ENCODE measurements around the gene SLC35G6. TPM values are rescaled to one million over a fixed set of nuclear protein-coding genes. Genes with fewer than 3 reads are reported as not detected.
A peak's percentile ranks its signal among the peaks of the same experiment; 100 is the strongest.

SLC35G6 gene
- total RNA-seq, 1 donor from 2014 or later = not detected

GRCh38 chr17:7484067-7484918 lies 3.0 kb downstream of the SLC35G6 start, which contains the start of gene POLR2A:
TSS of gene POLR2A (plus strand) at chr17:7484366.
- no peaks in the 10 kb centered on the region for H3K27me3 ChIP-seq (ENCODE audit: control insufficient read depth in 3 of 3, insufficient read depth in 3 of 3, low read length in 3 of 3)
- no peaks in the 10 kb centered on the region for H3K9me3 ChIP-seq (ENCODE audit: control insufficient read depth in 3 of 3, low read length in 3 of 3)
- no peaks in the 10 kb centered on the region for H3K36me3 ChIP-seq (ENCODE audit: control insufficient read depth in 3 of 3, insufficient read depth in 3 of 3, low read length in 3 of 3)
- peak within 1 kb of the TSS; percentile 92 to 97 (median 97) for H3K4me3 ChIP-seq (ENCODE audit: low read length in 3 of 3)
- peak within 1 kb of the TSS; percentile 100 for H3K27ac ChIP-seq (ENCODE audit: low read depth, low read length)
- peaks cover 51 to 57% (median 55%) of the 10 kb centered on the region in 3 donors for H3K4me1 ChIP-seq (ENCODE audit: control insufficient read depth in 3 of 3, insufficient read depth in 3 of 3, low read length in 3 of 3)
- H3K9ac ChIP-seq (ENCODE audit: low read depth in 1 of 3, low read length in 3 of 3) = peak within 1 kb of the TSS; percentile 98 to 100 (median 99)

GRCh38 chr17:7484919-7485377 lies 3.7 kb downstream of the SLC35G6 start:
- peak overlapping the region; percentile 100 for H3K27ac ChIP-seq (ENCODE audit: low read depth, low read length)
- H3K9ac ChIP-seq (ENCODE audit: low read depth in 1 of 3, low read length in 3 of 3) = peak overlapping the region; percentile 85 to 98 (median 86)
- peaks cover 48 to 54% (median 54%) of the 10 kb centered on the region in 3 donors for H3K4me1 ChIP-seq (ENCODE audit: control insufficient read depth in 3 of 3, insufficient read depth in 3 of 3, low read length in 3 of 3)
- H3K27me3 ChIP-seq (ENCODE audit: control insufficient read depth in 3 of 3, insufficient read depth in 3 of 3, low read length in 3 of 3) = no peaks in the 10 kb centered on the region
- no peaks in the 10 kb centered on the region for H3K9me3 ChIP-seq (ENCODE audit: control insufficient read depth in 3 of 3, low read length in 3 of 3)
- no peaks in the 10 kb centered on the region for H3K36me3 ChIP-seq (ENCODE audit: control insufficient read depth in 3 of 3, insufficient read depth in 3 of 3, low read length in 3 of 3)
- peak overlapping the region; percentile 52 to 97 (median 81) for H3K4me3 ChIP-seq (ENCODE audit: low read length in 3 of 3)

- Histone ChIP-seq H3K27me3 (ENCODE audit: control insufficient read depth in 3 of 3, insufficient read depth in 3 of 3, low read length in 3 of 3) (no peaks in the 10 kb centered on the region), H3K27ac (ENCODE audit: low read depth, low read length) (no peak overlapping the region), H3K4me1 (ENCODE audit: control insufficient read depth in 3 of 3, insufficient read depth in 3 of 3, low read length in 3 of 3) (peaks cover 47 to 52% (median 50%) of the 10 kb centered on the region in 3 donors), H3K9ac (ENCODE audit: low read depth in 1 of 3, low read length in 3 of 3) (peak overlapping the region; percentile 0 to 57 (median 24)), H3K36me3 (ENCODE audit: control insufficient read depth in 3 of 3, insufficient read depth in 3 of 3, low read length in 3 of 3) (no peaks in the 10 kb centered on the region), H3K4me3 (ENCODE audit: low read length in 3 of 3) (peak overlapping the region; percentile 9 to 63 (median 54)), H3K9me3 (ENCODE audit: control insufficient read depth in 3 of 3, low read length in 3 of 3) (no peaks in the 10 kb centered on the region)
These were observed 4.9 kb downstream of the SLC35G6 start for GRCh38 chr17:7486181-7486580.

GRCh38 chr17:7490144-7490543 lies 8.9 kb downstream of the SLC35G6 start:
- peaks cover 28 to 43% (median 40%) of the 10 kb centered on the region in 3 donors for H3K4me1 ChIP-seq (ENCODE audit: control insufficient read depth in 3 of 3, insufficient read depth in 3 of 3, low read length in 3 of 3)

GRCh38 chr17:7491583-7491982 lies 10.3 kb downstream of the SLC35G6 start:
- Histone ChIP-seq H3K4me3 (ENCODE audit: low read length in 3 of 3) (no peak overlapping the region), H3K27ac (ENCODE audit: low read depth, low read length) (no peak overlapping the region), H3K27me3 (ENCODE audit: control insufficient read depth in 3 of 3, insufficient read depth in 3 of 3, low read length in 3 of 3) (no peaks in the 10 kb centered on the region), H3K36me3 (ENCODE audit: control insufficient read depth in 3 of 3, insufficient read depth in 3 of 3, low read length in 3 of 3) (peaks cover 8% of the 10 kb centered on the region in 3 donors), H3K4me1 (ENCODE audit: control insufficient read depth in 3 of 3, insufficient read depth in 3 of 3, low read length in 3 of 3) (peaks cover 25 to 33% (median 29%) of the 10 kb centered on the region in 3 donors), H3K9ac (ENCODE audit: low read depth in 1 of 3, low read length in 3 of 3) (no peak overlapping the region), H3K9me3 (ENCODE audit: control insufficient read depth in 3 of 3, low read length in 3 of 3) (no peaks in the 10 kb centered on the region)

More at GRCh38 chr17:7490144-7490543, 8.9 kb downstream of the SLC35G6 start:
- Histone ChIP-seq H3K27ac (ENCODE audit: low read depth, low read length) (no peak overlapping the region), H3K9ac (ENCODE audit: low read depth in 1 of 3, low read length in 3 of 3) (no peak overlapping the region), H3K4me3 (ENCODE audit: low read length in 3 of 3) (no peak overlapping the region), H3K9me3 (ENCODE audit: control insufficient read depth in 3 of 3, low read length in 3 of 3) (no peaks in the 10 kb centered on the region), H3K27me3 (ENCODE audit: control insufficient read depth in 3 of 3, insufficient read depth in 3 of 3, low read length in 3 of 3) (no peaks in the 10 kb centered on the region), H3K36me3 (ENCODE audit: control insufficient read depth in 3 of 3, insufficient read depth in 3 of 3, low read length in 3 of 3) (no peaks in the 10 kb centered on the region)

- Histone ChIP-seq H3K4me1 (ENCODE audit: control insufficient read depth in 3 of 3, insufficient read depth in 3 of 3, low read length in 3 of 3) (peaks cover 13 to 19% (median 17%) of the 10 kb centered on the region in 3 donors), H3K27ac (ENCODE audit: low read depth, low read length) (no peak overlapping the region), H3K9ac (ENCODE audit: low read depth in 1 of 3, low read length in 3 of 3) (no peak overlapping the region)
These were observed 12.7 kb downstream of the SLC35G6 start for GRCh38 chr17:7493941-7494340.

GRCh38 chr17:7495906-7496434 lies 14.7 kb downstream of the SLC35G6 start:
- Histone ChIP-seq H3K4me3 (ENCODE audit: low read length in 3 of 3) (no peak overlapping the region), H3K9me3 (ENCODE audit: control insufficient read depth in 3 of 3, low read length in 3 of 3) (no peaks in the 10 kb centered on the region), H3K36me3 (ENCODE audit: control insufficient read depth in 3 of 3, insufficient read depth in 3 of 3, low read length in 3 of 3) (peaks cover 43 to 48% (median 46%) of the 10 kb centered on the region in 3 donors), H3K27ac (ENCODE audit: low read depth, low read length) (no peak overlapping the region), H3K4me1 (ENCODE audit: control insufficient read depth in 3 of 3, insufficient read depth in 3 of 3, low read length in 3 of 3) (peaks cover 8 to 12% (median 12%) of the 10 kb centered on the region in 3 donors), H3K27me3 (ENCODE audit: control insufficient read depth in 3 of 3, insufficient read depth in 3 of 3, low read length in 3 of 3) (no peaks in the 10 kb centered on the region), H3K9ac (ENCODE audit: low read depth in 1 of 3, low read length in 3 of 3) (no peak overlapping the region)

More at GRCh38 chr17:7493941-7494340, 12.7 kb downstream of the SLC35G6 start:
- H3K36me3 ChIP-seq (ENCODE audit: control insufficient read depth in 3 of 3, insufficient read depth in 3 of 3, low read length in 3 of 3) = peaks cover 29 to 31% (median 31%) of the 10 kb centered on the region in 3 donors
- no peaks in the 10 kb centered on the region for H3K9me3 ChIP-seq (ENCODE audit: control insufficient read depth in 3 of 3, low read length in 3 of 3)
- no peak overlapping the region for H3K4me3 ChIP-seq (ENCODE audit: low read length in 3 of 3)
- H3K27me3 ChIP-seq (ENCODE audit: control insufficient read depth in 3 of 3, insufficient read depth in 3 of 3, low read length in 3 of 3) = no peaks in the 10 kb centered on the region

- peaks cover 8 to 12% (median 9%) of the 10 kb centered on the region in 3 donors for H3K4me1 ChIP-seq (ENCODE audit: control insufficient read depth in 3 of 3, insufficient read depth in 3 of 3, low read length in 3 of 3)
- H3K9me3 ChIP-seq (ENCODE audit: control insufficient read depth in 3 of 3, low read length in 3 of 3) = no peaks in the 10 kb centered on the region
- no peaks in the 10 kb centered on the region for H3K27me3 ChIP-seq (ENCODE audit: control insufficient read depth in 3 of 3, insufficient read depth in 3 of 3, low read length in 3 of 3)
- H3K27ac ChIP-seq (ENCODE audit: low read depth, low read length) = no peak overlapping the region
- no peak overlapping the region for H3K4me3 ChIP-seq (ENCODE audit: low read length in 3 of 3)
- H3K9ac ChIP-seq (ENCODE audit: low read depth in 1 of 3, low read length in 3 of 3) = no peak overlapping the region
- H3K36me3 ChIP-seq (ENCODE audit: control insufficient read depth in 3 of 3, insufficient read depth in 3 of 3, low read length in 3 of 3) = peaks cover 50 to 54% (median 52%) of the 10 kb centered on the region in 3 donors
These were observed 15.4 kb downstream of the SLC35G6 start for GRCh38 chr17:7496470-7497183.

- Histone ChIP-seq H3K27ac (ENCODE audit: low read depth, low read length) (no peak overlapping the region), H3K4me3 (ENCODE audit: low read length in 3 of 3) (no peak overlapping the region)
These were observed 16.0 kb downstream of the SLC35G6 start for GRCh38 chr17:7497228-7497627.

More at GRCh38 chr17:7497228-7497627, 16.0 kb downstream of the SLC35G6 start:
- peaks cover 8 to 12% (median 8%) of the 10 kb centered on the region in 3 donors for H3K4me1 ChIP-seq (ENCODE audit: control insufficient read depth in 3 of 3, insufficient read depth in 3 of 3, low read length in 3 of 3)
- H3K27me3 ChIP-seq (ENCODE audit: control insufficient read depth in 3 of 3, insufficient read depth in 3 of 3, low read length in 3 of 3) = no peaks in the 10 kb centered on the region
- peaks cover 56 to 60% (median 58%) of the 10 kb centered on the region in 3 donors for H3K36me3 ChIP-seq (ENCODE audit: control insufficient read depth in 3 of 3, insufficient read depth in 3 of 3, low read length in 3 of 3)
- H3K9ac ChIP-seq (ENCODE audit: low read depth in 1 of 3, low read length in 3 of 3) = no peak overlapping the region
- no peaks in the 10 kb centered on the region for H3K9me3 ChIP-seq (ENCODE audit: control insufficient read depth in 3 of 3, low read length in 3 of 3)
